D721Med (cell line): Measurements from ENCODE around the gene SIAH1.
"Not testable (repeated sequence)": the region's sequence is repeated elsewhere in the genome, so short reads cannot be mapped to it uniquely, and the experiment has no call there.

Source experiments
- DNase-seq: peaks from one replicate; pipeline ENCODE4 v3.0.0; 2011; ENCODE audit warnings: low spot score; ENCODE audit not compliant: insufficient read length
- FAIRE-seq: peaks from 2 replicates; lab custom pipeline; 2011; peaks lifted over from hg19 to GRCh38; lab: Jason Lieb, UNC
- TF ChIP-seq, protein P1 (sequence below): IDR thresholded peaks from 2 replicates; pipeline ENCODE4 v1.5.1; 2012; ENCODE audit warnings: mild to moderate bottlenecking, control low read depth; ENCODE audit not compliant: insufficient read depth; ENCODE audit errors: missing control alignments

The SIAH1 gene

DNA sequence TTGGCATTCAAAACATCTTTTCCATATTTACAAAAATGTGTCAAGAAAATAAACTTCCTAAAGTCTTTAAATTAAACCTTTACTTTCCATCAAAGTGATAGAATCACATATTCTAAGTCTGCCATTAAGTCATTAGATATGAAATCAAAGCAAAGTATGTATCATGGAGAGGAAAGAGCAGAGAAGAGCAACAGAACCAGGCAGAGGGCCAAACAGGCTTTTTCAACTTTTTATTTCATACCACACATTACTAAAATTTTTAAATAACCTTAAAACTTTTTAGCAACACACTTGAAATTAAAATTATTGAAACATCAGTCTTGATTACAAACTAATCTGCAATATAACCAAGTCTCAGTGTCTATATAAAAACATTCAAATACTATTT lies 13.8 kb downstream of the SIAH1 start:
- TF ChIP-seq, protein P1, sequence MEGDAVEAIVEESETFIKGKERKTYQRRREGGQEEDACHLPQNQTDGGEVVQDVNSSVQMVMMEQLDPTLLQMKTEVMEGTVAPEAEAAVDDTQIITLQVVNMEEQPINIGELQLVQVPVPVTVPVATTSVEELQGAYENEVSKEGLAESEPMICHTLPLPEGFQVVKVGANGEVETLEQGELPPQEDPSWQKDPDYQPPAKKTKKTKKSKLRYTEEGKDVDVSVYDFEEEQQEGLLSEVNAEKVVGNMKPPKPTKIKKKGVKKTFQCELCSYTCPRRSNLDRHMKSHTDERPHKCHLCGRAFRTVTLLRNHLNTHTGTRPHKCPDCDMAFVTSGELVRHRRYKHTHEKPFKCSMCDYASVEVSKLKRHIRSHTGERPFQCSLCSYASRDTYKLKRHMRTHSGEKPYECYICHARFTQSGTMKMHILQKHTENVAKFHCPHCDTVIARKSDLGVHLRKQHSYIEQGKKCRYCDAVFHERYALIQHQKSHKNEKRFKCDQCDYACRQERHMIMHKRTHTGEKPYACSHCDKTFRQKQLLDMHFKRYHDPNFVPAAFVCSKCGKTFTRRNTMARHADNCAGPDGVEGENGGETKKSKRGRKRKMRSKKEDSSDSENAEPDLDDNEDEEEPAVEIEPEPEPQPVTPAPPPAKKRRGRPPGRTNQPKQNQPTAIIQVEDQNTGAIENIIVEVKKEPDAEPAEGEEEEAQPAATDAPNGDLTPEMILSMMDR: no peak
- DNase-seq (no peak), FAIRE-seq (no peak)

DNA sequence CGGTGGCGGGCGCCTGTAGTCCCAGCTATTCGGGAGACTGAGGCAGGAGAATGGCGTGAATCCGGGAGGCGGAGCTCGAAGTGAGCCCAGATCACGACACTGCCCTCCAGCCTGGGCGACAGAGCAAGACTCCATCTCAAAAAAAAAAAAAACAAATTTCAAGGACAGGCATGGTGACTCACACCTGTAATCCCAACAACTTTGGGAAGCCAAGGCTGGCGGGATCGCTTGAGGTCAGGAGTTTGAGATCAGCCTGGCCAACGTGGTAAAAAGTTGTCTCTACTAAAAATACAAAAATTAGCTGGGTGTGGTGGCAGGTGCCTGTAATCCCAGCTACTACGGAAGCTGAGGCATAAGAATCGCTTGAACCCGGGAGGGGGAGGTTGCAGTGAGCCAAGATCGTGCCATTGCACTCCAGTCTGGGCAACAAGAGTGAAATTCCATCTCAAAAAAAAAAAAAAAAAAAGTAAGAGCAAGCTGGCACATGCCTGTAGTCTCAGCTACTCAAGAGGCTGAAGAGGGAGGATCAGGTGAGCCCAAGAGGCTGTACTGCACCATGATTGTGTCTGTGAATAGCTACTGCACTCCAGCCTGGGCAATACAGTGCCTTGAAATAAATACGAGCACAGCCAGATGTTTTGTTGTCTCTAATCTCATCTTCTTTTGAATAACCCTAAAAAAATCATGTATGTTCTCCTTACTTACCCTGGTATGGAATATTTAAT lies 14.4 kb downstream of the SIAH1 start:
- not testable (repeated sequence) for FAIRE-seq, DNase-seq

DNA sequence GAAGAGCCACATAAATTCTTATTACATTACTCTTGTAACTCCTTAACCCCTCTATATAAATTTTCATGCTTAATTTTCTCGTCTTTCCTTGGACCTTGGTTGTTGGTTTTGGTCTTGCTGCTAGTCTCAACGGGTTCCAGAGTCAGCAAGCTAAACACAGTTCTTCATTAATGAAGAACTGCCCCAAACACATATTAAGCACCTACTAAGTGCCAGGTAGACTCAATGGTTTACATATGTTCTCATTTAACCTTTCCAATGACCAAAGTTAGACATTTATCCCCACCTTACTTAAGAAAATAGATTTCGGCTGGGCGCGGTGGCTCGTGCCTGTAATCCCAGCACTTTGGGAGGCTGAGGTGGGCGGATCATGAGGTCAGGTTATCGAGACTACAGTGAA lies 15.0 kb downstream of the SIAH1 start:
- no peak for DNase-seq
- TF ChIP-seq, protein P1: no peak
- no peak for FAIRE-seq

DNA sequence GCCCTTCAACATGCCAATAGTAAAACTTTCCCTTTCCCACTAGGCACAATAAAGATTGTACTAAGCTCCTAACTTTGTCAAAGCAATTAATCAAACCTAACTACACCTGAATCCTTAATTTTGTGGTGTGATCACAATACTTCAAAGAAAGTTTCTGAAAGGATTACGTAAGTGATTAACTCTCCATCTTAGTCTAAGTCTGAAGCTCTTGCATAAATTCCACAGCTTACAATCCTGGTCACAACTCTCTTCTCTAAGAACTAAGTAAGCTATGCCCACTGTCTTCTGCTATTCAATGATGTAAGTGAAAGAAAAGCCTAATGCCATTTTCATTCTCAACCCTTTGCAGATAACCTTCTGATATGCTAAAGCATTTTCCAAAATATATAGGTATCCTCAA lies 15.4 kb downstream of the SIAH1 start:
- TF ChIP-seq, protein P1: no peak
- DNase-seq (no peak), FAIRE-seq (no peak)

DNA sequence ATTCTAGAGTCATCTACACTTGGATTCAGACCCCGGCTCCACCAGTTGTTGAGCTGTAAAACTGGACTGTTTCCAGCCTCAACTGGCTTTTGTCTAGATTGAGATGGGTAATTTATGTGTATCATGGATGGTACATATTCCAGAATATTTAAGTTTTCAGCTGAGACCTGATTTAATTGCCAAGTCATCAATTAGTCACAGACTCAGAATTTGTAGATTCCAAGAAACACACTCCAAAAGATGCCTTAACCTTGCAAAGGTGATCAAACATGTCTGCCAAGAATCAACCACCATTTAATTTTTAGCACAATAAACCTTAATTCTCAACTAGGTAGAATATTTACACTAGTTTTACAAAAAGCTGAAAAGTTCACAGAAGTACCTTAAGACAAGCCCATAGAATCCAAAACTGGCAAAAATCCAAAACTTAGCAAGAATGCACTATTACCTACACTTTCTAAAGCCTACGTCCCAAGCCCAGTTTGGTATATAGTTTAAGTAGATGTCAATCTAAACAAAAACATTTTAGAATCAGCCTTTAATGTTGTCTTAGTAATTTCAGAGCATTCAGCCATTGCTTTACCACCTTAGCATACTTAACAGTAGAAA lies 17.7 kb downstream of the SIAH1 start:
- no peak for FAIRE-seq
- DNase-seq: no peak
- TF ChIP-seq, protein P1: no peak

DNA sequence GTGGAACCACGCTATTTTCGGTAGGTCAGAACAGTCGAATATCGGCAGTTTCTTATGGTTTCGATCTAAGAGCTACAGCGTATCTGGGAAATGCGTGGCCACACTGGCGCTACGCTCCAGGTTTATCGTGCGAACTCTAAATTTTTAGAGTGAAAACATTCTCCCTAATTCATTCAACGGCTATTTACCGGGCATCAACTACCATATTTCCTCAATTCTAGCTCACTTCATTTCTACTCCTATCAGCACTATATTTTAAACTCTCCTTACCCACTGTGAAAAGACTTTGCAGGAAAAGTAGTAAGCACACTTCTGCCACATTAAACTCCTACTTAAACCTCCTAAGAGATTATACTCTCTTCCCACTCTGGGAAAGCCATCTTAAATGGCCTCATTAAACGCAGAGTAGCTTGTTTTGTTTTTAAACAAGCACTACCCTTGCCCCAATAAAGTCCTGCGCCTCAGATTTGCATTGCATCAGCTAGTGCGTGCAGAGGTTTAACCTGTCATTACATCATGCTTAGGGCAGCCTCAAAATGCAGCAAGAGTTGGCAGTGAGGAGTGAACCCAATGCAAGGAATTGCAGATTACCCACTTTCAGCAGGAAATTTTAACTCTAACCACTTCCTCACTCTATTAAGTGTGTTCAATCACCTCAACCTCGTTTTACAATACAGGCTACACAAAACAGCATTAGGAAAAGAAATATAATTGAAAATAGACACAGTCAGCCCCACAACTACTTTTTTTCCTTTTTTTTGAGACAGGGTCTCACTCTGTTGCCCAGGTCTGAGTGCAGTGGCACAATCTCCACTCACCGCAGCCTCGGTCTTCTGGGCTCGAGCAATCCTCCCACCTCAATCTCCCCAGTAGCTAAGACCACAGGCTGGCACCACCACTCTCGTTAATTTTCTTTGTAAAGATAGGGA lies 18.8 kb downstream of the SIAH1 start:
- DNase-seq (no peak), FAIRE-seq (no peak)
- TF ChIP-seq, protein P1: no peak

DNA sequence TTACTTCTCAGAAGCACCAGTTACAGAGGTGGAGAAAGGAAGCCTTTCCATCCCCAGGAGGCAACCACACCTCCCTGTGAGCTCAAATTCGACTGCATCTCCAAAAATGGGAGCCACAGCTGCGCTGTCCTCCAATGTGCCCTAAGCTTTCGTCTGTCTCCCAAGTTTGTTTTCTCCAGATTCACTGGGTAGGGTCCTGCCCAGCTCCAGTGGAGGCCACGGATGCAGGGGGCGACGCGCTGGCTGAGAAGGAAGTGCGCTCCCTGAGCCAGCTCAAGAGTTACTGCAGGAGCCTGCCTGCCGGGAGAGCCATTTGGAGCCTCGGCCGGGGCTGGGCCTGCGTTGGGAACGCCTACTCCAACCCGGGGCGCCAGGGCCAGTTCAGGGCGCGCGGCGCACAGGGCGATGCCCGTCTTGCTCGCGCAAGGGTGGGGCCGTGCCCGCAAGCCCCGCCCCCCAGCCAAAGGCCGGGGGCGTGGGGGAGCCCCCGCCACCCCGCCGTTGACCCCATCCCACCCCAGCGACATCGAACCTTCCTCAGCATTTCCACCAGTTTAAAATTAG lies 19.5 kb downstream of the SIAH1 start:
- no peak for FAIRE-seq
- TF ChIP-seq, protein P1: no peak
- DNase-seq: no peak
